GM23338 (cell line): ENCODE measurements around the gene KIAA1671.

ENCODE experiments used
- CREB1 ChIP-seq: fragments of 250-450 bp; sonication (Bioruptor Pico); IDR thresholded peaks from 2 replicates; pipeline ENCODE4 v1.5.0; 2020; ENCODE audit warnings: low read depth, mild to moderate bottlenecking, moderate library complexity
- CTCF ChIP-seq, 2 experiments: fragments of 200-600 bp in 1 of 2; sonication (generic) in 1 of 2; conservative IDR thresholded peaks; 2 replicates each; pipeline versions ENCODE4 v1.5.1 to v1.6.1; 2016 to 2017; ENCODE audit warnings: antibody characterized with exemption in 2 of 2, low read depth in 2 of 2, mild to moderate bottlenecking in 2 of 2, moderate library complexity in 1 of 2
- EZH2 ChIP-seq: fragments of 200-600 bp; sonication (generic); IDR thresholded peaks from one replicate; pipeline ENCODE4 v1.8.0; 2017; ENCODE audit warnings: antibody characterized with exemption, mild to moderate bottlenecking, low read depth; ENCODE audit not compliant: unreplicated experiment
- EZH2phosphoT487 ChIP-seq: fragments of 200-600 bp; sonication (generic); IDR thresholded peaks from one replicate; pipeline ENCODE4 v1.8.1; 2018; ENCODE audit warnings: antibody characterized with exemption; ENCODE audit not compliant: unreplicated experiment
- POLR2AphosphoS5 ChIP-seq: IDR thresholded peaks from 2 replicates; pipeline ENCODE4 v1.6.1; 2016; ENCODE audit warnings: antibody characterized with exemption, low read depth
- REST ChIP-seq: IDR thresholded peaks from one replicate; pipeline ENCODE4 v1.6.1; 2018; ENCODE audit warnings: antibody characterized with exemption; ENCODE audit not compliant: unreplicated experiment
- ZNF114 ChIP-seq: fragments of 250-450 bp; sonication (Bioruptor Pico); IDR thresholded peaks from 2 replicates; pipeline ENCODE4 v1.5.0; 2020; ENCODE audit warnings: mild to moderate bottlenecking, moderate library complexity
- ZNF331 ChIP-seq: fragments of 250-450 bp; sonication (Bioruptor Pico); IDR thresholded peaks from 2 replicates; pipeline ENCODE4 v1.5.0; 2020; ENCODE audit warnings: low read depth, mild to moderate bottlenecking, moderate library complexity
- TF ChIP-seq, protein P1 (sequence below): fragments of 250-450 bp; sonication (Bioruptor Pico); IDR thresholded peaks from 2 replicates; pipeline ENCODE4 v1.5.0; 2020; ENCODE audit warnings: mild to moderate bottlenecking, moderate library complexity

DNA sequence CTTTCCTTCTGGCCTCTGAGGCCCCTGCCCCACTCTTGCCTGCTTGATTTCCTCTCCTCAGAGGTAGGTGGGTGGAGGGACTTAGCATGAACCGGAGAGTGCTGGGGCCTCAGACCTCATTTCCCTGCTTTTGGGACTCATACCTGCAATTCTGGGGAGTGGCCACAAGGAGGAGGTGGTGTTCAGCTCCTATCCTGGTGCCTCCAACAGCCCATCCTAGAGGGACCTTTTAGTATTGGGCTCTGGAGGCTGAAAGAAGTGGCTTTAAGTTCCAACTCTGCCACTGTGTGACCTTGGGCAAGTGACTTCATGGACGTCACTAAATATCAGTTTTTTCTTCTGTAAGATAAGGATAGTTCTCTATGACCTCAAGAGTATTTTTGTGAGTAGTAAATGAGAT lies 98.6 kb downstream of the KIAA1671 start:
- TF ChIP-seq REST, result no peak
- peak; percentile 63 to 71 for TF ChIP-seq CTCF (conservative IDR thresholded peaks at IDR 0.05; ENCODE audit: low read depth in 2 of 2)
- TF ChIP-seq EZH2, result no peak
- no peak for TF ChIP-seq POLR2AphosphoS5
- TF ChIP-seq, protein P1, sequence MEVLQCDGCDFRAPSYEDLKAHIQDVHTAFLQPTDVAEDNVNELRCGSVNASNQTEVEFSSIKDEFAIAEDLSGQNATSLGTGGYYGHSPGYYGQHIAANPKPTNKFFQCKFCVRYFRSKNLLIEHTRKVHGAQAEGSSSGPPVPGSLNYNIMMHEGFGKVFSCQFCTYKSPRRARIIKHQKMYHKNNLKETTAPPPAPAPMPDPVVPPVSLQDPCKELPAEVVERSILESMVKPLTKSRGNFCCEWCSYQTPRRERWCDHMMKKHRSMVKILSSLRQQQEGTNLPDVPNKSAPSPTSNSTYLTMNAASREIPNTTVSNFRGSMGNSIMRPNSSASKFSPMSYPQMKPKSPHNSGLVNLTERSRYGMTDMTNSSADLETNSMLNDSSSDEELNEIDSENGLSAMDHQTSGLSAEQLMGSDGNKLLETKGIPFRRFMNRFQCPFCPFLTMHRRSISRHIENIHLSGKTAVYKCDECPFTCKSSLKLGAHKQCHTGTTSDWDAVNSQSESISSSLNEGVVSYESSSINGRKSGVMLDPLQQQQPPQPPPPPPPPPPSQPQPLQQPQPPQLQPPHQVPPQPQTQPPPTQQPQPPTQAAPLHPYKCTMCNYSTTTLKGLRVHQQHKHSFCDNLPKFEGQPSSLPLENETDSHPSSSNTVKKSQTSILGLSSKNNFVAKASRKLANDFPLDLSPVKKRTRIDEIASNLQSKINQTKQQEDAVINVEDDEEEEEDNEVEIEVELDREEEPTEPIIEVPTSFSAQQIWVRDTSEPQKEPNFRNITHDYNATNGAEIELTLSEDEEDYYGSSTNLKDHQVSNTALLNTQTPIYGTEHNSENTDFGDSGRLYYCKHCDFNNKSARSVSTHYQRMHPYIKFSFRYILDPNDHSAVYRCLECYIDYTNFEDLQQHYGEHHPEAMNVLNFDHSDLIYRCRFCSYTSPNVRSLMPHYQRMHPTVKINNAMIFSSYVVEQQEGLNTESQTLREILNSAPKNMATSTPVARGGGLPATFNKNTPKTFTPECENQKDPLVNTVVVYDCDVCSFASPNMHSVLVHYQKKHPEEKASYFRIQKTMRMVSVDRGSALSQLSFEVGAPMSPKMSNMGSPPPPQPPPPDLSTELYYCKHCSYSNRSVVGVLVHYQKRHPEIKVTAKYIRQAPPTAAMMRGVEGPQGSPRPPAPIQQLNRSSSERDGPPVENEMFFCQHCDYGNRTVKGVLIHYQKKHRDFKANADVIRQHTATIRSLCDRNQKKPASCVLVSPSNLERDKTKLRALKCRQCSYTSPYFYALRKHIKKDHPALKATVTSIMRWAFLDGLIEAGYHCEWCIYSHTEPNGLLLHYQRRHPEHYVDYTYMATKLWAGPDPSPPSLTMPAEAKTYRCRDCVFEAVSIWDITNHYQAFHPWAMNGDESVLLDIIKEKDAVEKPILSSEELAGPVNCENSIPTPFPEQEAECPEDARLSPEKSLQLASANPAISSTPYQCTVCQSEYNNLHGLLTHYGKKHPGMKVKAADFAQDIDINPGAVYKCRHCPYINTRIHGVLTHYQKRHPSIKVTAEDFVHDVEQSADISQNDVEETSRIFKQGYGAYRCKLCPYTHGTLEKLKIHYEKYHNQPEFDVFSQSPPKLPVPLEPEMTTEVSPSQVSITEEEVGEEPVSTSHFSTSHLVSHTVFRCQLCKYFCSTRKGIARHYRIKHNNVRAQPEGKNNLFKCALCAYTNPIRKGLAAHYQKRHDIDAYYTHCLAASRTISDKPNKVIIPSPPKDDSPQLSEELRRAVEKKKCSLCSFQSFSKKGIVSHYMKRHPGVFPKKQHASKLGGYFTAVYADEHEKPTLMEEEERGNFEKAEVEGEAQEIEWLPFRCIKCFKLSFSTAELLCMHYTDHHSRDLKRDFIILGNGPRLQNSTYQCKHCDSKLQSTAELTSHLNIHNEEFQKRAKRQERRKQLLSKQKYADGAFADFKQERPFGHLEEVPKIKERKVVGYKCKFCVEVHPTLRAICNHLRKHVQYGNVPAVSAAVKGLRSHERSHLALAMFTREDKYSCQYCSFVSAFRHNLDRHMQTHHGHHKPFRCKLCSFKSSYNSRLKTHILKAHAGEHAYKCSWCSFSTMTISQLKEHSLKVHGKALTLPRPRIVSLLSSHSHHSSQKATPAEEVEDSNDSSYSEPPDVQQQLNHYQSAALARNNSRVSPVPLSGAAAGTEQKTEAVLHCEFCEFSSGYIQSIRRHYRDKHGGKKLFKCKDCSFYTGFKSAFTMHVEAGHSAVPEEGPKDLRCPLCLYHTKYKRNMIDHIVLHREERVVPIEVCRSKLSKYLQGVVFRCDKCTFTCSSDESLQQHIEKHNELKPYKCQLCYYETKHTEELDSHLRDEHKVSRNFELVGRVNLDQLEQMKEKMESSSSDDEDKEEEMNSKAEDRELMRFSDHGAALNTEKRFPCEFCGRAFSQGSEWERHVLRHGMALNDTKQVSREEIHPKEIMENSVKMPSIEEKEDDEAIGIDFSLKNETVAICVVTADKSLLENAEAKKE (CRISPR knock-in tag), result no peak
- TF ChIP-seq EZH2phosphoT487, result no peak
- no peak for TF ChIP-seq CREB1
- TF ChIP-seq ZNF331 (CRISPR knock-in tag), result no peak
- TF ChIP-seq ZNF114 (CRISPR knock-in tag), result no peak
